ENCODE measurements around the gene IRF8.
A peak's percentile ranks its signal among the peaks of the same experiment; 100 is the strongest.
"Not testable (repeated sequence)": the region's sequence is repeated elsewhere in the genome, so short reads cannot be mapped to it uniquely, and the experiment has no call there.

The IRF8 gene

GRCh38 chr16:85898521-85899442, at the start of gene IRF8:
TSS of gene IRF8 (plus strand) at chr16:85899162. CDS start at chr16:85903016, 3,854 bp downstream.
- no peaks in the 10 kb centered on the region for H3K9me3 Mint-ChIP-seq
- H3K27me3 Mint-ChIP-seq = peaks cover 6% of the 10 kb centered on the region
- H3K36me3 Mint-ChIP-seq (ENCODE audit: low read depth) = peaks cover 39% of the 10 kb centered on the region
- peak within 1 kb of the TSS; percentile 84 for H3K4me3 Mint-ChIP-seq
- peak within 1 kb of the TSS; percentile 88 for H3K27ac Mint-ChIP-seq
- intact Hi-C loops (cut with micrococcal nuclease) = no loop called here
- H3K4me1 Mint-ChIP-seq (ENCODE audit: low read depth) = peaks cover 56% of the 10 kb centered on the region

GRCh38 chr16:85849388-85849787, 49.6 kb upstream of the IRF8 start:
- Mint-ChIP-seq H3K27ac (no peak overlapping the region), H3K4me3 (no peak overlapping the region), H3K4me1 (ENCODE audit: low read depth) (peaks cover 73% of the 10 kb centered on the region), H3K9me3 (no peaks in the 10 kb centered on the region), H3K36me3 (ENCODE audit: low read depth) (no peaks in the 10 kb centered on the region), H3K27me3 (peaks cover 31% of the 10 kb centered on the region)
- intact Hi-C loops (cut with micrococcal nuclease) = no loop called here

GRCh38 chr16:85850344-85850880, 48.5 kb upstream of the IRF8 start:
- H3K36me3 Mint-ChIP-seq (ENCODE audit: low read depth) = peaks cover under 1% of the 10 kb centered on the region
- peaks cover 66% of the 10 kb centered on the region for H3K4me1 Mint-ChIP-seq (ENCODE audit: low read depth)
- intact Hi-C loops (cut with micrococcal nuclease) = no loop called here
- H3K27me3 Mint-ChIP-seq = peaks cover 26% of the 10 kb centered on the region
- no peak overlapping the region for H3K27ac Mint-ChIP-seq
- H3K9me3 Mint-ChIP-seq = no peaks in the 10 kb centered on the region
- no peak overlapping the region for H3K4me3 Mint-ChIP-seq

GRCh38 chr16:85851034-85851785, 47.8 kb upstream of the IRF8 start:
- Mint-ChIP-seq H3K9me3 (no peaks in the 10 kb centered on the region), H3K4me1 (ENCODE audit: low read depth) (peaks cover 73% of the 10 kb centered on the region), H3K36me3 (ENCODE audit: low read depth) (peaks cover 6% of the 10 kb centered on the region), H3K27ac (no peak overlapping the region), H3K4me3 (no peak overlapping the region), H3K27me3 (peaks cover 26% of the 10 kb centered on the region)
- intact Hi-C loops (cut with micrococcal nuclease) = no loop called here

GRCh38 chr16:85853547-85854545, 45.1 kb upstream of the IRF8 start:
- H3K4me1 Mint-ChIP-seq (ENCODE audit: low read depth) = peaks cover 72% of the 10 kb centered on the region

GRCh38 chr16:85854935-85855334, 44.0 kb upstream of the IRF8 start:
- H3K27ac Mint-ChIP-seq = no peak overlapping the region
- H3K4me1 Mint-ChIP-seq (ENCODE audit: low read depth) = peaks cover 79% of the 10 kb centered on the region
- H3K4me3 Mint-ChIP-seq = no peak overlapping the region
- H3K27me3 Mint-ChIP-seq = peaks cover 13% of the 10 kb centered on the region
- intact Hi-C loops (cut with micrococcal nuclease) = no loop called here
- no peaks in the 10 kb centered on the region for H3K9me3 Mint-ChIP-seq
- H3K36me3 Mint-ChIP-seq (ENCODE audit: low read depth) = peaks cover 6% of the 10 kb centered on the region

More at GRCh38 chr16:85853547-85854545, 45.1 kb upstream of the IRF8 start:
- no peak overlapping the region for H3K4me3 Mint-ChIP-seq
- intact Hi-C loops (cut with micrococcal nuclease) = no loop called here
- H3K9me3 Mint-ChIP-seq = no peaks in the 10 kb centered on the region
- peaks cover 15% of the 10 kb centered on the region for H3K27me3 Mint-ChIP-seq
- peak overlapping the region; percentile 70 for H3K27ac Mint-ChIP-seq
- H3K36me3 Mint-ChIP-seq (ENCODE audit: low read depth) = peaks cover 6% of the 10 kb centered on the region

GRCh38 chr16:85856079-85856478, 42.9 kb upstream of the IRF8 start:
- Mint-ChIP-seq H3K4me1 (ENCODE audit: low read depth) (peaks cover 79% of the 10 kb centered on the region), H3K27me3 (peaks cover 11% of the 10 kb centered on the region)
- intact Hi-C loops (cut with micrococcal nuclease) = no loop called here

GRCh38 chr16:85856585-85856984, 42.4 kb upstream of the IRF8 start:
- Mint-ChIP-seq H3K27ac (peak overlapping the region; percentile 38), H3K27me3 (peaks cover 8% of the 10 kb centered on the region), H3K9me3 (no peaks in the 10 kb centered on the region), H3K4me1 (ENCODE audit: low read depth) (peaks cover 79% of the 10 kb centered on the region), H3K4me3 (no peak overlapping the region), H3K36me3 (ENCODE audit: low read depth) (peaks cover 6% of the 10 kb centered on the region)
- intact Hi-C loops (cut with micrococcal nuclease) = no loop called here

More at GRCh38 chr16:85856079-85856478, 42.9 kb upstream of the IRF8 start:
- H3K27ac Mint-ChIP-seq = peak overlapping the region; percentile 38
- H3K36me3 Mint-ChIP-seq (ENCODE audit: low read depth) = peaks cover 6% of the 10 kb centered on the region
- H3K9me3 Mint-ChIP-seq = no peaks in the 10 kb centered on the region
- H3K4me3 Mint-ChIP-seq = no peak overlapping the region

GRCh38 chr16:85857406-85857805, 41.6 kb upstream of the IRF8 start:
- intact Hi-C loops (cut with micrococcal nuclease) = no loop called here
- no peaks in the 10 kb centered on the region for H3K9me3 Mint-ChIP-seq
- H3K36me3 Mint-ChIP-seq (ENCODE audit: low read depth) = peaks cover 6% of the 10 kb centered on the region
- H3K4me3 Mint-ChIP-seq = no peak overlapping the region
- H3K27ac Mint-ChIP-seq = peak overlapping the region; percentile 25
- H3K27me3 Mint-ChIP-seq = peaks cover 12% of the 10 kb centered on the region
- H3K4me1 Mint-ChIP-seq (ENCODE audit: low read depth) = peaks cover 82% of the 10 kb centered on the region

- H3K27me3 Mint-ChIP-seq = peaks cover 12% of the 10 kb centered on the region
- peak overlapping the region; percentile 43 for H3K27ac Mint-ChIP-seq
- H3K36me3 Mint-ChIP-seq (ENCODE audit: low read depth); H3K4me3 Mint-ChIP-seq; intact Hi-C loops (cut with micrococcal nuclease); H3K9me3 Mint-ChIP-seq: not testable (repeated sequence)
- H3K4me1 Mint-ChIP-seq (ENCODE audit: low read depth) = peaks cover 77% of the 10 kb centered on the region
These were observed 40.4 kb upstream of the IRF8 start for GRCh38 chr16:85858571-85858970.

- Mint-ChIP-seq H3K27ac (peak overlapping the region; percentile 43), H3K27me3 (peaks cover 12% of the 10 kb centered on the region), H3K36me3 (ENCODE audit: low read depth) (peaks cover 6% of the 10 kb centered on the region), H3K9me3 (no peaks in the 10 kb centered on the region), H3K4me3 (no peak overlapping the region), H3K4me1 (ENCODE audit: low read depth) (peaks cover 71% of the 10 kb centered on the region)
- intact Hi-C loops (cut with micrococcal nuclease) = no loop called here
These were observed 39.8 kb upstream of the IRF8 start for GRCh38 chr16:85858984-85859817.

GRCh38 chr16:85859818-85860125, 39.2 kb upstream of the IRF8 start:
- peaks cover 67% of the 10 kb centered on the region for H3K4me1 Mint-ChIP-seq (ENCODE audit: low read depth)
- H3K4me3 Mint-ChIP-seq = no peak overlapping the region
- intact Hi-C loops (cut with micrococcal nuclease) = no loop called here
- H3K36me3 Mint-ChIP-seq (ENCODE audit: low read depth) = peaks cover 6% of the 10 kb centered on the region
- peaks cover 12% of the 10 kb centered on the region for H3K27me3 Mint-ChIP-seq
- peak overlapping the region; percentile 43 for H3K27ac Mint-ChIP-seq
- H3K9me3 Mint-ChIP-seq = no peaks in the 10 kb centered on the region

Measured in dendritic cell treated with granulocyte-macrophage colony-stimulating factor and Interleukin-4, amounts not matched to agents 40 ng/mL and 50 ng/mL, for 4 days (primary cell).